ENCODE results near the gene ATRX. TPM values are rescaled to one million over a fixed set of nuclear protein-coding genes. Genes with fewer than 3 reads are reported as not detected.

The ATRX gene
- polyA plus RNA-seq, 1 of the 3 experiments (the other 2 are of a cell fraction) = 27.6 TPM

- H3K9ac ChIP-seq = no peak overlapping the region
- H4K20me1 ChIP-seq (ENCODE audit: insufficient read depth) = no peaks in the 10 kb centered on the region
- peaks cover 10% of the 10 kb centered on the region; the same call in 1 of the 2 replicates for H3K79me2 ChIP-seq (ENCODE audit: insufficient read depth)
- POLR2A ChIA-PET = no interaction called here
- no peaks in the 10 kb centered on the region; the same call in 1 of the 2 replicates for H3K9me3 ChIP-seq
- CTCF ChIA-PET = interaction anchor here (0.6 kb wide), 1 partner anchor 667 kb away, joined by 3 read pairs; no protein-coding TSS in a partner anchor
- H3K9me2 ChIP-seq = no peaks in the 10 kb centered on the region; the same call in 1 of the 2 replicates
- H3K4me3 ChIP-seq (ENCODE audit: low read depth in 2 of 2, low read length in 1 of 2) = no peak overlapping the region
- no peak overlapping the region for H3K4me2 ChIP-seq
- H3K27me3 ChIP-seq (ENCODE audit: insufficient read depth) = no peaks in the 10 kb centered on the region
- WGBS (ENCODE audit: low lambda C conversion rate) = 97% methylated on average over 2 of the region's 2 CpGs
- H2AFZ ChIP-seq (ENCODE audit: low read depth) = no peak overlapping the region
- TF ChIP-seq RAD21 (IDR thresholded peaks at IDR 0.05; ENCODE audit: low read length) = no peak
- TF ChIP-seq RFX5 (IDR thresholded peaks at IDR 0.05; ENCODE audit: low read length) = no peak
- no peak for TF ChIP-seq RXRA (IDR thresholded peaks at IDR 0.05; ENCODE audit: borderline replicate concordance, low read depth)
- TF ChIP-seq ELF1 (IDR thresholded peaks at IDR 0.05) = no peak
- no peak for TF ChIP-seq ZBTB33 (IDR thresholded peaks at IDR 0.05; ENCODE audit: borderline replicate concordance, low read depth)
- no peak for TF ChIP-seq CTCF (IDR thresholded peaks at IDR 0.05)
- TF ChIP-seq FOSL2 (IDR thresholded peaks at IDR 0.05; ENCODE audit: borderline replicate concordance, low read depth) = no peak
- no peak for TF ChIP-seq REST (IDR thresholded peaks at IDR 0.05; ENCODE audit: low read depth, low read length)
- no peak for TF ChIP-seq GABPA (IDR thresholded peaks at IDR 0.05; ENCODE audit: low read depth)
- no peak for TF ChIP-seq SIN3A (IDR thresholded peaks at IDR 0.05; ENCODE audit: borderline replicate concordance, low read depth, low read length)
- no peak for TF ChIP-seq EP300 (IDR thresholded peaks at IDR 0.05; ENCODE audit: borderline replicate concordance in 1 of 2, low read depth in 1 of 2, low read length in 1 of 2)
- no peak for TF ChIP-seq POLR2AphosphoS5 (IDR thresholded peaks at IDR 0.05; ENCODE audit: low read depth, low read length)
- no peak for TF ChIP-seq TCF12 (IDR thresholded peaks at IDR 0.05)
- no peaks in the 10 kb centered on the region for H3F3A ChIP-seq (replicated peaks; ENCODE audit: insufficient read depth)
- no peak for DNase-seq
- H3K4me1 ChIP-seq (ENCODE audit: control insufficient read depth in 1 of 2, insufficient read depth in 2 of 2, low read depth in 1 of 2, low read length in 1 of 2) = no peaks in the 10 kb centered on the region
- no peak overlapping the region for H3K27ac ChIP-seq (ENCODE audit: low read depth in 2 of 2, low read length in 1 of 2)
- H3K36me3 ChIP-seq (replicated peaks in 1 of 2; ENCODE audit: control insufficient read depth in 1 of 2, insufficient read depth in 2 of 2, low read length in 1 of 2) = peaks cover 23 to 64% of the 10 kb centered on the region in 2 experiments
These were observed 224.6 kb downstream of the ATRX start for GRCh38 chrX:77561372-77561771.

Measured in SK-N-SH (cell line).